Liver (tissue), 9 donors: ENCODE measurements around the gene ZNF274. TPM values are rescaled to one million over a fixed set of nuclear protein-coding genes. Genes with fewer than 3 reads are reported as not detected.

Experiments used
- DNase-seq: peaks from one replicate; pipeline ENCODE4 v3.0.0-alpha.2; 2017; ENCODE audit warnings: low spot score
- H3K27ac ChIP-seq, 2 donors: one replicate each; pipeline ENCODE4 v1.7.0; 2013; ENCODE audit warnings: inconsistent platforms in 2 of 2, low read length in 2 of 2, control low read depth in 1 of 2, low read depth in 1 of 2, mild to moderate bottlenecking in 1 of 2
- H3K27me3 ChIP-seq, 4 donors: one replicate each; pipeline versions ENCODE4 v1.6.1 to v1.7.0; 2013; ENCODE audit warnings: low read length in 3 of 4, inconsistent platforms in 1 of 4, mild to moderate bottlenecking in 1 of 4, moderate library complexity in 1 of 4; ENCODE audit not compliant: control insufficient read depth in 4 of 4, insufficient read depth in 4 of 4
- H3K36me3 ChIP-seq, 4 donors: one replicate each; pipeline versions ENCODE4 v1.6.1 to v1.7.0; 2013; ENCODE audit warnings: low read length in 3 of 4, mild to moderate bottlenecking in 3 of 4, low read depth in 1 of 4, moderate library complexity in 1 of 4; ENCODE audit not compliant: control insufficient read depth in 4 of 4, insufficient read depth in 3 of 4
- H3K4me1 ChIP-seq, 4 donors: one replicate each; pipeline versions ENCODE4 v1.6.1 to v1.7.0; 2013; ENCODE audit warnings: low read length in 3 of 4, mild to moderate bottlenecking in 3 of 4, moderate library complexity in 1 of 4; ENCODE audit not compliant: control insufficient read depth in 4 of 4, insufficient read depth in 4 of 4
- H3K4me3 ChIP-seq, 3 donors: one replicate each; pipeline versions ENCODE4 v1.6.1 to v1.7.0; 2013; ENCODE audit warnings: low read length in 3 of 3, control low read depth in 1 of 3, low read depth in 1 of 3, mild to moderate bottlenecking in 1 of 3
- H3K9ac ChIP-seq, 2 donors: one replicate each; pipeline ENCODE4 v1.7.0; 2013; ENCODE audit warnings: low read length in 2 of 2, mild to moderate bottlenecking in 2 of 2, moderate library complexity in 2 of 2, control low read depth in 1 of 2, low read depth in 1 of 2
- H3K9me3 ChIP-seq, 4 donors: one replicate each; pipeline versions ENCODE4 v1.6.1 to v1.7.0; 2013; ENCODE audit warnings: low read length in 3 of 4; ENCODE audit not compliant: control insufficient read depth in 4 of 4
- CTCF ChIP-seq: fragments of 150-350 bp; IDR thresholded peaks from 2 replicates; pipeline ENCODE4 v1.5.1; 2017; ENCODE audit warnings: improper control_type of control experiment, low read depth, low read length; ENCODE audit not compliant: missing input control
- EGR1 ChIP-seq, 2 donors: IDR thresholded peaks; 2 replicates each; pipeline ENCODE4 v1.6.1; 2016 to 2018; ENCODE audit warnings: antibody characterized with exemption in 2 of 2, low read depth in 2 of 2
- FOXA1 ChIP-seq: IDR thresholded peaks from 2 replicates; pipeline ENCODE4 v1.6.1; 2016; ENCODE audit warnings: antibody characterized with exemption
- FOXA2 ChIP-seq: IDR thresholded peaks from 2 replicates; pipeline ENCODE4 v1.6.1; 2016; ENCODE audit warnings: antibody characterized with exemption
- GABPA ChIP-seq, 2 donors: IDR thresholded peaks in 1 of 2; conservative IDR thresholded peaks in 1 of 2; 2 replicates each; pipeline ENCODE4 v1.6.1; 2016; ENCODE audit warnings: antibody characterized with exemption in 2 of 2, mild to moderate bottlenecking in 1 of 2, moderate library complexity in 1 of 2
- HNF4A ChIP-seq, 2 donors: conservative IDR thresholded peaks; 2 replicates each; pipeline ENCODE4 v1.6.1; 2016; ENCODE audit warnings: antibody characterized with exemption in 2 of 2, mild to moderate bottlenecking in 2 of 2
- HNF4G ChIP-seq: IDR thresholded peaks from 2 replicates; pipeline ENCODE4 v1.6.1; 2016; ENCODE audit warnings: antibody characterized with exemption
- JUND ChIP-seq, 2 donors: IDR thresholded peaks; 2 replicates each; pipeline ENCODE4 v1.6.1; 2016; ENCODE audit warnings: antibody characterized with exemption in 2 of 2
- NR2F2 ChIP-seq: IDR thresholded peaks from 2 replicates; pipeline ENCODE4 v1.6.1; 2016; ENCODE audit warnings: antibody characterized with exemption
- RAD21 ChIP-seq, 2 donors: IDR thresholded peaks; 2 replicates each; pipeline ENCODE4 v1.6.1; 2016; ENCODE audit warnings: antibody characterized with exemption in 2 of 2, mild to moderate bottlenecking in 2 of 2
- RXRA ChIP-seq, 2 donors: IDR thresholded peaks; 2 replicates each; pipeline ENCODE4 v1.6.1; 2017 to 2018; ENCODE audit warnings: antibody characterized with exemption in 2 of 2, mild to moderate bottlenecking in 1 of 2
- SP1 ChIP-seq: IDR thresholded peaks from 2 replicates; pipeline ENCODE4 v1.6.1; 2018; ENCODE audit warnings: antibody characterized with exemption, mild to moderate bottlenecking
- TAF1 ChIP-seq: conservative IDR thresholded peaks from 2 replicates; pipeline ENCODE4 v1.6.1; 2016; ENCODE audit warnings: antibody characterized with exemption, mild to moderate bottlenecking
- YY1 ChIP-seq: IDR thresholded peaks from 2 replicates; pipeline ENCODE4 v1.6.1; 2016; ENCODE audit warnings: antibody characterized with exemption, mild to moderate bottlenecking
- ZBTB33 ChIP-seq: IDR thresholded peaks from 2 replicates; pipeline ENCODE4 v1.6.1; 2016; ENCODE audit warnings: antibody characterized with exemption
- WGBS: extraction: QIAGEN DNeasy Blood & Tissue Kit; methylation state at CpG from one replicate; pipeline ENCODE4 v1.1.7; 2013; 5-methylcytosine and 5-hydroxymethylcytosine counted together
- polyA plus RNA-seq, 2 donors: library from polyadenylated mRNA; stranded (reverse) in 1 of 2; unstranded in 1 of 2; fragments of 200-250 nt in 1 of 2; fragments of >200 nt in 1 of 2; fragmentation: Nextera tagmentation in 1 of 2; extraction: Ambion mirVana in 1 of 2; gene quantifications; one replicate each; pipeline versions ENCODE4 v1.2.1 to v1.2.3, GENCODE V29; 2013 to 2015
- total RNA-seq, 2 donors: library from RNA; depleted of rRNA; stranded (reverse); fragments of >200 nt; gene quantifications; one replicate each; pipeline ENCODE4 v1.2.3, GENCODE V29; 2014
- TF ChIP-seq, protein P1 (sequence below): IDR thresholded peaks from 2 replicates; pipeline ENCODE4 v1.6.1; 2016; ENCODE audit warnings: antibody characterized with exemption
- TF ChIP-seq, protein P2 (sequence below): IDR thresholded peaks from 2 replicates; pipeline ENCODE4 v1.6.1; 2016; ENCODE audit warnings: antibody characterized with exemption
- TF ChIP-seq, protein P3 (sequence below): IDR thresholded peaks from 2 replicates; pipeline ENCODE4 v1.6.1; 2016; ENCODE audit warnings: antibody characterized with exemption, mild to moderate bottlenecking
- donor health status: healthy.
- donor health status: healthy.
- donor health status: healthy.
- donor health status: healthy.
- donor health status: healthy.

Gene ZNF274
- total and polyA plus RNA-seq, 4 donors, result 5.7 to 18.2 (median 11.9) TPM

GRCh38 chr19:58157045-58157728, 25.7 kb upstream of the ZNF274 start:
- Histone ChIP-seq H3K36me3 (no peaks in the 10 kb centered on the region), H3K9ac (no peak overlapping the region), H3K4me1 (peaks cover 4 to 14% (median 8%) of the 10 kb centered on the region in 4 donors), H3K27me3 (no peaks in the 10 kb centered on the region), H3K4me3 (peak overlapping the region in 1 of 3 donors; percentile 17), H3K9me3 (peaks cover 10 to 20% (median 14%) of the 10 kb centered on the region in 4 donors), H3K27ac (no peak overlapping the region)
- TF ChIP-seq, protein P1, sequence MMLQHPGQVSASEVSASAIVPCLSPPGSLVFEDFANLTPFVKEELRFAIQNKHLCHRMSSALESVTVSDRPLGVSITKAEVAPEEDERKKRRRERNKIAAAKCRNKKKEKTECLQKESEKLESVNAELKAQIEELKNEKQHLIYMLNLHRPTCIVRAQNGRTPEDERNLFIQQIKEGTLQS, result no peak
- TF ChIP-seq RXRA (IDR thresholded peaks at IDR 0.05), result no peak
- no peak for TF ChIP-seq YY1
- TF ChIP-seq TAF1, result no peak
- no peak for TF ChIP-seq SP1
- no peak for TF ChIP-seq ZBTB33
- TF ChIP-seq, protein P2, sequence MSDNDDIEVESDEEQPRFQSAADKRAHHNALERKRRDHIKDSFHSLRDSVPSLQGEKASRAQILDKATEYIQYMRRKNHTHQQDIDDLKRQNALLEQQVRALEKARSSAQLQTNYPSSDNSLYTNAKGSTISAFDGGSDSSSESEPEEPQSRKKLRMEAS, result no peak
- no peak for TF ChIP-seq HNF4A (conservative IDR thresholded peaks at IDR 0.05)
- no peak for TF ChIP-seq NR2F2
- no peak for TF ChIP-seq FOXA2
- no peak for TF ChIP-seq EGR1 (IDR thresholded peaks at IDR 0.05; ENCODE audit: low read depth in 2 of 2)
- TF ChIP-seq FOXA1, result no peak
- TF ChIP-seq, protein P3, sequence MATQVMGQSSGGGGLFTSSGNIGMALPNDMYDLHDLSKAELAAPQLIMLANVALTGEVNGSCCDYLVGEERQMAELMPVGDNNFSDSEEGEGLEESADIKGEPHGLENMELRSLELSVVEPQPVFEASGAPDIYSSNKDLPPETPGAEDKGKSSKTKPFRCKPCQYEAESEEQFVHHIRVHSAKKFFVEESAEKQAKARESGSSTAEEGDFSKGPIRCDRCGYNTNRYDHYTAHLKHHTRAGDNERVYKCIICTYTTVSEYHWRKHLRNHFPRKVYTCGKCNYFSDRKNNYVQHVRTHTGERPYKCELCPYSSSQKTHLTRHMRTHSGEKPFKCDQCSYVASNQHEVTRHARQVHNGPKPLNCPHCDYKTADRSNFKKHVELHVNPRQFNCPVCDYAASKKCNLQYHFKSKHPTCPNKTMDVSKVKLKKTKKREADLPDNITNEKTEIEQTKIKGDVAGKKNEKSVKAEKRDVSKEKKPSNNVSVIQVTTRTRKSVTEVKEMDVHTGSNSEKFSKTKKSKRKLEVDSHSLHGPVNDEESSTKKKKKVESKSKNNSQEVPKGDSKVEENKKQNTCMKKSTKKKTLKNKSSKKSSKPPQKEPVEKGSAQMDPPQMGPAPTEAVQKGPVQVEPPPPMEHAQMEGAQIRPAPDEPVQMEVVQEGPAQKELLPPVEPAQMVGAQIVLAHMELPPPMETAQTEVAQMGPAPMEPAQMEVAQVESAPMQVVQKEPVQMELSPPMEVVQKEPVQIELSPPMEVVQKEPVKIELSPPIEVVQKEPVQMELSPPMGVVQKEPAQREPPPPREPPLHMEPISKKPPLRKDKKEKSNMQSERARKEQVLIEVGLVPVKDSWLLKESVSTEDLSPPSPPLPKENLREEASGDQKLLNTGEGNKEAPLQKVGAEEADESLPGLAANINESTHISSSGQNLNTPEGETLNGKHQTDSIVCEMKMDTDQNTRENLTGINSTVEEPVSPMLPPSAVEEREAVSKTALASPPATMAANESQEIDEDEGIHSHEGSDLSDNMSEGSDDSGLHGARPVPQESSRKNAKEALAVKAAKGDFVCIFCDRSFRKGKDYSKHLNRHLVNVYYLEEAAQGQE, result no peak
- no peak for DNase-seq
- whole genome bisulfite sequencing, result 88% methylated on average over 53 of the region's 53 CpGs

DNA sequence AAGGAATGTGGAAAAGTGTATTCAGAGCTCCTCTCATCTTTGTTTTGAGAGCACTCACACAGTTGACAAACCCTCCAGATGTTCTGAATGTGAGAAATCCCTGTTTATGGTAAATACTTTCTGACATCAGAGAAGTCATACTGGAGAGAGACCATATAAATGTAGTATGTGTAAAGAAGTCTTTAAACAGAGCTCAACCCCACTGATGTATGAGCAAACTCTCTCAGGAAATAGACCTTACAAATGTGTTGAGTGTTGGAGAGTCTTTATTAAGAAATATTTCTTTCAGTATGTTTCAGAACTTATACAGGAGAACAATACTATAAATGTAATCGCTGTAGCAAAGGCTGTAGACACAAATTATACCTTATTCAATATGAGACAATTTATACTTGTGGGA, 16.6 kb upstream of the ZNF274 start:
- no peak overlapping the region for H3K9ac ChIP-seq
- peak overlapping the region in 2 of 3 donors; percentile 45 to 49 for H3K4me3 ChIP-seq
- H3K4me1 ChIP-seq, result no peaks in the 10 kb centered on the region
- WGBS, result 77% methylated on average over 1 of the region's 1 CpG
- H3K36me3 ChIP-seq, result peaks cover 0 to 1% (median 0%) of the 10 kb centered on the region in 4 donors
- no peak overlapping the region for H3K27ac ChIP-seq
- no peaks in the 10 kb centered on the region for H3K27me3 ChIP-seq
- peaks cover 49 to 77% (median 58%) of the 10 kb centered on the region in 4 donors for H3K9me3 ChIP-seq
- no peak for DNase-seq
- TF ChIP-seq CTCF, result no peak
- no peak for TF ChIP-seq JUND (IDR thresholded peaks at IDR 0.05)
- no peak for TF ChIP-seq NR2F2
- no peak for TF ChIP-seq GABPA (IDR thresholded peaks at IDR 0.05 in 1 of 2, conservative IDR thresholded peaks at IDR 0.05 in 1 of 2)
- TF ChIP-seq, protein P2, result no peak
- no peak for TF ChIP-seq ZBTB33
- no peak for TF ChIP-seq EGR1 (IDR thresholded peaks at IDR 0.05; ENCODE audit: low read depth in 2 of 2)
- no peak for TF ChIP-seq SP1
- TF ChIP-seq RXRA (IDR thresholded peaks at IDR 0.05), result no peak
- TF ChIP-seq YY1, result no peak
- no peak for TF ChIP-seq FOXA2
- TF ChIP-seq TAF1, result no peak
- TF ChIP-seq HNF4G, result no peak
- TF ChIP-seq, protein P1, result no peak
- TF ChIP-seq RAD21 (IDR thresholded peaks at IDR 0.05), result no peak
- TF ChIP-seq HNF4A (conservative IDR thresholded peaks at IDR 0.05), result no peak
